OCI-LY3 (cell line): ENCODE data around the gene FIBCD1.
A peak's percentile ranks its signal among the peaks of the same experiment; 100 is the strongest.

Source experiments
- H2AFZ ChIP-seq: fragments of 200-600, 300-600 bp; shearing (Covaris generic); 2 replicates; pipeline ENCODE4 v1.6.0; 2014; ENCODE audit warnings: antibody characterized with exemption, low read depth, low read length
- H3K27ac ChIP-seq: fragments of 200-600, 300-600 bp; sonication (generic); 2 replicates; pipeline ENCODE4 v1.5.1; 2014; ENCODE audit warnings: mild to moderate bottlenecking, low read length, moderate library complexity, mixed read lengths
- H3K27me3 ChIP-seq: fragments of 200-600, 300-600 bp; sonication (generic); 2 replicates; pipeline ENCODE4 v1.6.1; 2014; ENCODE audit warnings: low read depth, low read length, mixed read lengths
- H3K36me3 ChIP-seq: fragments of 200-600, 300-600 bp; sonication (generic); replicated peaks from 2 replicates; pipeline ENCODE3; 2014; ENCODE audit warnings: low read depth, low read length, mixed read lengths
- H3K4me1 ChIP-seq: fragments of 300-600, 200-600 bp; sonication (generic); 2 replicates; pipeline ENCODE4 v1.6.1; 2014; ENCODE audit warnings: low read length, mixed read lengths
- H3K4me2 ChIP-seq: fragments of 200-600, 300-600 bp; sonication (generic); 2 replicates; pipeline ENCODE4 v1.6.1; 2014; ENCODE audit warnings: low read length, mixed read lengths
- H3K4me3 ChIP-seq: fragments of 300-600, 200-600 bp; sonication (generic); 2 replicates; pipeline ENCODE4 v1.5.1; 2014; ENCODE audit warnings: antibody characterized with exemption, mild to moderate bottlenecking, low read length, moderate library complexity
- H3K79me2 ChIP-seq: fragments of 300-600, 200-600 bp; shearing (Covaris generic); 2 replicates; pipeline ENCODE4 v1.6.1; 2014; ENCODE audit warnings: mild to moderate bottlenecking, low read length, mixed read lengths
- H3K9ac ChIP-seq: fragments of 300-600, 200-600 bp; shearing (Covaris generic); 2 replicates; pipeline ENCODE4 v1.6.0; 2014; ENCODE audit warnings: mild to moderate bottlenecking, low read length, moderate library complexity
- H3K9me3 ChIP-seq: fragments of 200-600, 300-600 bp; shearing (Covaris generic); 2 replicates; pipeline ENCODE4 v1.6.1; 2014; ENCODE audit warnings: low read length, mixed read lengths; ENCODE audit not compliant: insufficient read depth
- H4K20me1 ChIP-seq: fragments of 200-600, 300-600 bp; sonication (generic); 2 replicates; pipeline ENCODE4 v1.6.1; 2016; ENCODE audit warnings: low read length, mixed read lengths; ENCODE audit not compliant: insufficient read depth
- EZH2phosphoT487 ChIP-seq: fragments of 200-600 bp; shearing (Covaris generic); IDR thresholded peaks from 2 replicates; pipeline ENCODE4 v1.6.1; 2018; ENCODE audit warnings: antibody characterized with exemption, mixed run types, low read depth
- TF ChIP-seq, protein P1 (sequence below): fragments of 200-600, 300-600 bp; sonication (generic); IDR thresholded peaks from 2 replicates; pipeline ENCODE4 v1.5.1; 2014; ENCODE audit warnings: antibody characterized with exemption, low read length, low read depth

The FIBCD1 gene

DNA sequence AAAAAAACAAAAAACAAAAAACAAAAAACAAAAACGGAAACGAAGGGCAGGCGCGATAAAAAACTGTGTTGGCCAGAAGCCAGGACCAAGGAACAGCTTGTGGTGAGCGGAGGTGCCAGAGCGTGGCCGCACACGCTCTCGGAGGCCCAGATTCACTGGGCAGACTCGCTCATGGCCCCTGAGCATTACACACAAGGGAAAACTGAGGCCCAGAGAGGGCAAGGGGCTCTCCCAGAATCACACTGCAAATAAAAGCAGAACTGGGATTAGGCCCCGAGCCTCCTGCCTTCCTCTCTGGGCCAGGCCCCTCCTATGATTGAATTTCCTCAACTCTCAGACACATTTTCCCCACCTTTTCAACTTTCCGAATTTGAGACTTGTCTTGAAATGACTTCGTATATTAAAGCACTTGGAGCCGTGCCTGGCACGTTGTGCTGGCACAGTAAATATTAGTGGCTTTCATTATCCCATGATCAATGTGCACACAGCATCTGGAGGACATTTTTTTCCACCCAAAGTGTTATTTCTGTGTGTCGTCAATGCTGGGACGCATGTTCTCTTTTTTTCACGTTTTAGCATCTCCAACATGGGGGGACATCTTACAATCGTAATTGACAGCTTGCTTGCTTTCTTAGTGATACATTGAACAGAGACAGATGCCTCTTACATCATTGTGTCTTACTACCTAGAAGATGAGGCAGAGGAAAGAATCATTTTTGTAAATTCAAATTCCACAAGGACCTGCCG lies 7.4 kb downstream of the FIBCD1 start:
- H3K4me2 ChIP-seq = peak overlapping the region; percentile 67
- H3K4me1 ChIP-seq = peaks cover 95% of the 10 kb centered on the region
- H2AFZ ChIP-seq = no peak overlapping the region
- TF ChIP-seq, protein P1, sequence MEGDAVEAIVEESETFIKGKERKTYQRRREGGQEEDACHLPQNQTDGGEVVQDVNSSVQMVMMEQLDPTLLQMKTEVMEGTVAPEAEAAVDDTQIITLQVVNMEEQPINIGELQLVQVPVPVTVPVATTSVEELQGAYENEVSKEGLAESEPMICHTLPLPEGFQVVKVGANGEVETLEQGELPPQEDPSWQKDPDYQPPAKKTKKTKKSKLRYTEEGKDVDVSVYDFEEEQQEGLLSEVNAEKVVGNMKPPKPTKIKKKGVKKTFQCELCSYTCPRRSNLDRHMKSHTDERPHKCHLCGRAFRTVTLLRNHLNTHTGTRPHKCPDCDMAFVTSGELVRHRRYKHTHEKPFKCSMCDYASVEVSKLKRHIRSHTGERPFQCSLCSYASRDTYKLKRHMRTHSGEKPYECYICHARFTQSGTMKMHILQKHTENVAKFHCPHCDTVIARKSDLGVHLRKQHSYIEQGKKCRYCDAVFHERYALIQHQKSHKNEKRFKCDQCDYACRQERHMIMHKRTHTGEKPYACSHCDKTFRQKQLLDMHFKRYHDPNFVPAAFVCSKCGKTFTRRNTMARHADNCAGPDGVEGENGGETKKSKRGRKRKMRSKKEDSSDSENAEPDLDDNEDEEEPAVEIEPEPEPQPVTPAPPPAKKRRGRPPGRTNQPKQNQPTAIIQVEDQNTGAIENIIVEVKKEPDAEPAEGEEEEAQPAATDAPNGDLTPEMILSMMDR = no peak
- no peak for TF ChIP-seq EZH2phosphoT487
- peaks cover 26% of the 10 kb centered on the region for H3K27me3 ChIP-seq
- no peaks in the 10 kb centered on the region for H4K20me1 ChIP-seq
- peak overlapping the region; percentile 22; the same call in 1 of the 2 replicates for H3K9ac ChIP-seq
- peak overlapping the region; percentile 41 for H3K4me3 ChIP-seq
- H3K9me3 ChIP-seq = no peaks in the 10 kb centered on the region
- no peaks in the 10 kb centered on the region for H3K36me3 ChIP-seq
- H3K79me2 ChIP-seq = no peaks in the 10 kb centered on the region
- peak overlapping the region; percentile 76 for H3K27ac ChIP-seq

DNA sequence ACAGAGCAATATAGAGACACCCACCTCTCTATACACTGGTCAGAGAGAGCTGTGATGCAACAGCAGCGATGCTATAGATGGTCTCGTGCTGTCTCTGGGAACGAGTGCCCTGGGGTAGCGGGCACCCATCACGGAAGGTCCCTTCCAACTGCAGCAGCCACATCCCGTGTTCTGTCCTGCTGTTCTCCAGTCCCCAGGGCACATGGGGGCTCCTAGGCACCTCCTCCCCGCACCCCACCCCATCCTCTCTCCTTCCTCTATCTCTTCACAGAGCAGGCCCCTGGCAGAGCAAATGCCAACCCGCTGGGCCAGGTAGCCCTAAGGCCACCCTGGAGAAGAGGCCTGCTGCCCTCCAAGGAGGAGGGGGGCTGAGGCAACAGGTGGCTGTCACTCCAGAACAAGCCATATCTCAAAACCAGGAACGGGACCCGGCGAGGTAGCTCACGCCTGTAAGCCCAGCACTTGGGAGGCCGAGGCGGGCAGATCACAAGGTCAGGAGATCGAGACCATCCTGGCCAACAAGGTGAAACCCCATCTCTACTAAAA lies 8.2 kb downstream of the FIBCD1 start:
- H4K20me1 ChIP-seq = no peaks in the 10 kb centered on the region
- H3K4me3 ChIP-seq = peak overlapping the region; percentile 41
- no peaks in the 10 kb centered on the region for H3K9me3 ChIP-seq
- no peak overlapping the region for H2AFZ ChIP-seq
- H3K27ac ChIP-seq = peak overlapping the region; percentile 76
- peaks cover 95% of the 10 kb centered on the region for H3K4me1 ChIP-seq
- H3K27me3 ChIP-seq = peaks cover 26% of the 10 kb centered on the region
- H3K4me2 ChIP-seq = peak overlapping the region; percentile 67
- no peak for TF ChIP-seq EZH2phosphoT487
- TF ChIP-seq, protein P1 = no peak
- H3K9ac ChIP-seq = peak overlapping the region; percentile 22; the same call in 1 of the 2 replicates
- no peaks in the 10 kb centered on the region for H3K36me3 ChIP-seq
- H3K79me2 ChIP-seq = no peaks in the 10 kb centered on the region

DNA sequence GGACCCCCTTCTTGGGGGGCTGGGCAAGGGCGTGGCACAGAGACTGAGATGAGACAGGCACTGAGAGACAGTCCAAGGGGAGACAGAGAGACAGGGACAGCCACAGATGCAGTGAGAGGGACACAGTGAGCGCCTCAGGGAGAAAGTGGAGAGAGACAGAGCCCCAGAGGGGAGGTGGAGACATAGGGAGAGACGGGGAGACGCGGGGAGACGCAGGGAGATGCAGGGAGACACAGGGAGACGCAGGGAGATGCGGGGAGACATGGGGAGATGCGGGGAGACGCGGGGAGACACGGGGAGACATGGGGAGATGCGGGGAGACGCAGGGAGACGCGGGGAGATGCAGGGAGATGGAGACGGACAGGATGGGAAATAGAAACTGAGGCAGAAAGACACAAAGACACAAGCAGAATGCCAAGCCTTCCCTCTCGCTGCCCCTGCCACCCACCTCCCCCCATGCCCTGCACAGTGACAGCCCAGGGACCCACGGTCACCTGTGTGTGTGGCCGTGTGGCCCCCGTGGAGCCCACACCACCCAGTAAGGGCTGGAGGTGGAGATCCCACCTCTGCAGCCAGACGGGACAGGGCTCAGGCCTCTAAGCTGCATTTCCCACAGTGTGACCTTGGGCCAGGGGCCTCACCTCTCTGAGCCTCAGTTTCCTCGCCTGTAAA lies 8.8 kb downstream of the FIBCD1 start:
- H2AFZ ChIP-seq = no peak overlapping the region
- TF ChIP-seq EZH2phosphoT487 = no peak
- TF ChIP-seq, protein P1 = no peak
- H3K9ac ChIP-seq = no peak overlapping the region
- no peaks in the 10 kb centered on the region for H3K79me2 ChIP-seq
- H3K36me3 ChIP-seq = no peaks in the 10 kb centered on the region
- no peak overlapping the region for H3K27ac ChIP-seq
- peaks cover 24% of the 10 kb centered on the region for H3K27me3 ChIP-seq
- H4K20me1 ChIP-seq = no peaks in the 10 kb centered on the region
- peaks cover 95% of the 10 kb centered on the region for H3K4me1 ChIP-seq
- peak overlapping the region; percentile 67 for H3K4me2 ChIP-seq
- no peaks in the 10 kb centered on the region for H3K9me3 ChIP-seq
- H3K4me3 ChIP-seq = no peak overlapping the region

DNA sequence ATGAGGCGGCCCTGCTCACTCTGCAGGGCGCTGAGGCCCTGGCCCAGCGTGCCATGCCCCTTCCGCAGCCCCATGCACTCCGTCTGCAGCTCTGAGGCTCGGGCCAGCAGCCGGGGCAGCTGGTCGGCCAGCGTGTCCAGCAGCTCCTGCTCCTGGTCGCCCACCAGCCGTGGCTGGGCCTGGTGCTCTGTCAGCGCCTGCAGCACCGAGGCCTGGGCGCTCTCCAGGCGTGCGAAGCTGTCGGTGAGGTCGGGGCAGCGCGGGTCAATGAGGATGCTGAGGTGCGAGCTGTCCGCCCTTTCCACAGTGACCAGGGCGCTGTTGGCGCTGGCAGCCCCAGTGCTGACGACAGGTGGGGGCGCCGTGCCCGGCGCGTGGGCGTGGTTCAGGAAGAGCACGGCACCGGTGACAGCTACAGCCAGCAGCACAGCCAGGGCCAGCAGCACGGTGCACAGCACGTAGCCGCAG lies 9.4 kb downstream of the FIBCD1 start:
- Histone ChIP-seq H3K36me3 (no peaks in the 10 kb centered on the region), H3K27me3 (peaks cover 25% of the 10 kb centered on the region), H3K9ac (no peak overlapping the region), H3K4me2 (no peak overlapping the region), H3K4me1 (peaks cover 91% of the 10 kb centered on the region), H2AFZ (no peak overlapping the region), H3K79me2 (no peaks in the 10 kb centered on the region), H4K20me1 (no peaks in the 10 kb centered on the region), H3K27ac (no peak overlapping the region), H3K9me3 (no peaks in the 10 kb centered on the region), H3K4me3 (no peak overlapping the region)
- no peak for TF ChIP-seq EZH2phosphoT487
- TF ChIP-seq, protein P1 = no peak
